GM18868 (cell line): Measurements from ENCODE around the gene STARD13.

Experiments used
- ATAC-seq: cut with Tn5 transposase; IDR thresholded peaks from one replicate; pipeline ENCODE4 v1.9.1; 2021; ENCODE audit warnings: mild to moderate bottlenecking, moderate library complexity; ENCODE audit not compliant: unreplicated experiment

Gene STARD13

GRCh38 chr13:33229446-33230177 lies 55.9 kb downstream of the STARD13 start:
- ATAC-seq = no peak

DNA sequence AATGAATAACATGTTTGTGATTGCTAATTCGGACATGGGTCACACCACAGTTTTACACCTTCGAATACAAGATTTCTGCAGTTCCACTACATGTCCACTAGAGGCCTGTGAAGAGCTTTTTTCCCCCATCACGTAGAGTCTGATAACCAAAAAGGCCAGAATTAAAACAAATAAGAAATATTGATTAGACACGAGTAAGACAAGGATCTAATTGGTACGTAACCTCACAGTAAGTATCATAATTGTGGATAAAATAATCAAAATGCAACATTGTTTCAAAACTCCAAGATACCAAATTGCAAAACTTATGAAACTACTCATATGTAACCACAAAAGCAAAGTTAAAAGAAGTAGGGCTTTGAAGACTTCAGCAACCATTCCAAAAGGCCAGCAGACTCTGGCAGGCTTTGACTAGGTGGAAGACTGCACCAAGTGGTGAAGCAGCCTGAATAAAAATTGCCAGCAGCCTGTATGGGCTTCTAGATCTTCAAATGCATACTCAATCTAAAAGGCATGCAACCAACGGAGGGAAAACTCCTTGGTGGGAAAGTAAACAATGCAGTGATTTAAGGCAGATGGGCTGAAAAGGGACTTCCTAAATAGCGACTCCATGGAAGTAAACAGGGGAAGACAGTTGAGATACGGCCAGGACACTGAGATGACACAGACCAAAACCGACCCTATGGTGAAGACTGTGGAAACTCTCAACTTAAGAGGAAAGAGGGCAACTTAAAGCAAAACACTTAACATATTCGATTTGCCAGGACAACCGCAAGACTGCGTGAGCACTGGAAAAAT lies 56.7 kb downstream of the STARD13 start:
- peak; percentile 74 for ATAC-seq

DNA sequence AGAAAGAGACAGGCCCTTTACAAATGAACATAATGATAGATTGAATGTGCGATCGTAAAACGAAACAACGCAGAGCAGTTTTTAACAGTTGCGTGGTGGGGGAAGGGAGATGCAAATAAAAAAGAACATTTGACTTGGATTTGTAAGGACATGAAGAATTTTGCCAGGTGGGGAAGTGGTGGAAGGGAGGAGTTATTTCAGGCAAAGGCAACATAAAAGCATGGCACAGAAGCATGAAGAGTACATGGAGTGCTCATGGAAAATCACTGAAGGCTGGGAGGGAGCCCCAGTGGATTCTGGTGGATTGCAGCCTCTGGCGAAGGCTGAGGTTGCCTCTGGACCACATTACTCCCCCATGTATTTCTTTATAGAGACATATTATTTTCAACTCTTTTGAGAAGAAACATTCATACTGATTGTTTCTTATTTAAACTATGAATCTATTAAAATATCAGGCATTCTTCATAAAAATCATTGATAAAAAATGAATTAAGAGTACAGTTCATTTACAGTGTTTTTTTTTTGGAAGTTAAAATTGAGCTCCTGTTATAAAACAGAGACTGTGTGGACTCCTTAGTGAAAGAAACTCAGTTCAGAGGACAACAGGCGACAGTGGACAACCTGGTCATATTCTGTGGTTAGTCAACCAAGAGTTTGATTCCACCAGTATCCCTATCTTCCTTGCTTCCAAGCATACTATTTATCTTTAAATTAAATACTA lies 57.5 kb downstream of the STARD13 start:
- no peak for ATAC-seq

- no peak for ATAC-seq
These were observed 60.9 kb downstream of the STARD13 start for GRCh38 chr13:33224686-33225085.

DNA sequence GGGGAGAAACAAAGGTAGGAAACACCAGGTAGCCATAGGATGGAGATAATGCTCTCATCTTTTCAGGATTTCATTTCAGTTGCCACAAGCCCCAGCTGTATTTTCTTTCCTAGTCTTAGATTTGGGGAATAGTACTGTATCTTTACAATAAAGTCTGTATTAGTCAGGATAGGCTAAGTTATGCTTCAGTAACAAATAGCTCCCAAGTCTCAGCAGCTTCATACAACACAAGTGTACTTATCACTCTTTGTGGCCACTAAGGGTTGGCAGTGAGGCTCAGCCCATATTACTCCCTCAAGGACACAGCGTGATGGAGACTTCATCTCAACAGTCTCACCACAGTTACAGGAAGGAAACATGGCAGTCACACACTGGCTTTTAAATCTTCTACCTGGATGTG lies 61.4 kb downstream of the STARD13 start:
- ATAC-seq = no peak

GRCh38 chr13:33219926-33220325 lies 65.6 kb downstream of the STARD13 start:
- no peak for ATAC-seq

- ATAC-seq = no peak
These were observed 67.1 kb downstream of the STARD13 start for GRCh38 chr13:33218426-33218825.

- ATAC-seq = no peak
These were observed 67.5 kb downstream of the STARD13 start for GRCh38 chr13:33218020-33218419.

- ATAC-seq = no peak
These were observed 68.3 kb downstream of the STARD13 start for GRCh38 chr13:33217256-33217655.

GRCh38 chr13:33213797-33214196 lies 71.8 kb downstream of the STARD13 start:
- ATAC-seq = no peak

GRCh38 chr13:33213024-33213768 lies 72.4 kb downstream of the STARD13 start:
- no peak for ATAC-seq

GRCh38 chr13:33212396-33212795 lies 73.2 kb downstream of the STARD13 start:
- ATAC-seq = no peak

DNA sequence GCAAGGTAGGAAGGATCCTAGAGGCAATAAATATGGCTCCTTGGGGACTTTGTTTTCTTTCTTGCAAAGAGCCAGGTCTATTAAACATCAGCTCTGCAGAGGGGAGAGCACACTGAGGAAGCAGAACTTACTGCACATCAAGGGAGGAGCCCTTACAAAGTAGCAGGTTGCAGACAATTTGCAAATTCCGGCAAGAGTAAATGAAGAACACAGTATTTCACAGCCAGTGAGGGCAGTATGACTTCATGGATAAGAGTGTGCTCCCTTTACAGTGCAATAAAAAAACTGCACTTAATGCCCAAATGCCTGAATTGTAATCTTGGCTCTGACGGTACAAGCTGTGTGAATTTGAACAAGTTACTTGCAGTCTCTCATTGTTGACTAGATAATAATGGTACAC lies 75.5 kb downstream of the STARD13 start:
- no peak for ATAC-seq

- ATAC-seq = no peak
These were observed 77.0 kb downstream of the STARD13 start for GRCh38 chr13:33208290-33209220.

GRCh38 chr13:33207615-33207961 lies 78.0 kb downstream of the STARD13 start:
- peak; percentile 29 for ATAC-seq

DNA sequence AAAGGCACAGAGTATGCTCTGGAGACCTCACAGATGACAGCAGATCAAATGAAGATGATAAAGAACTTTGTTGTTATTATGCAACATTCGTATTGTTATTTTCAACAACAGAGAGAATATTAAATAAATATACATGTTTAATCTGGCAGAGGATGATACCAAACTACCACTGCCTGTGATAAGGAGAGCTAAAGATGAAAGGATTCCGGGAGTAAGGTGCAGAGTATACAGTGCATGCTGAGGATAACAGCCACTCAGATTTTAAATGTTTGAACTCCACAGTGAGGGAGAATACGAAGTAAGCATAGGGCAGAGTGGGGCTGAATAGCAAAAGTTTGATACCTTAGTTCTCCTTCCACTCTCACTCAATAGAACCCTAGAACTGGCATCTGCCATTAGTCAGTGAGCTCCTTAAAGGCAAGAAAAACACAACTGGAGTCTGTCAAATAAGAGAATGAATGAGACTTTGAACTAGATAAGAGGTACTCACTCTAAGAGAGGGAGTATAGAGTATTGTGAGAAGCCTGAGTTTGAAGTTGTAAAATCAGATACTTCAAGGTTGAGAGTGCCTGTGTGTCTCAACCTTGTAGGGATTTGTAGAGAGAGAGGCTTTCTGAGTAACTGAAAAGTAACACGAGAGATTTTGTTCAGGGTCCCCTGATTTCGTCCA lies 78.5 kb downstream of the STARD13 start:
- no peak for ATAC-seq

- no peak for ATAC-seq
These were observed 79.1 kb downstream of the STARD13 start for GRCh38 chr13:33206425-33206824.

DNA sequence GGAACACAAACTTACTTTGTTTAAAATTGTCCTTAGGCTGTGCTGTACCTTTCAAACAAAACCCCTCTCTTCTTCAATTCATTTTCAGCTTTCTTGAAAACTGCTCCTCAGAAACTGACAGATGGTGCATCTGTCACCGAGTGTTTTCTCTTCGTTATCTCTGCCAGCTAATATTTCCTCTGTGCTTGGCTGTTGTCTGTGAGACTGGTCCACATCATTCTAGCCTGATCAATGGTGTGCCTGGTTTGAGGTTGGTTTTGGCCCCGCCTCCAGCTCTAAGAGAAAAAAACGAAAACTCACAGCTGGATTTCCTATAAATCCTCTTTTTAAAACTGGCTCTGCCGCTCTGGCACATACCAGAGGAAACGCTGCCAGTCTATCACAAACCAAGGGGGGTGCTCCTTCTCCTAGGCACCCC lies 79.7 kb downstream of the STARD13 start:
- ATAC-seq = peak; percentile 45

DNA sequence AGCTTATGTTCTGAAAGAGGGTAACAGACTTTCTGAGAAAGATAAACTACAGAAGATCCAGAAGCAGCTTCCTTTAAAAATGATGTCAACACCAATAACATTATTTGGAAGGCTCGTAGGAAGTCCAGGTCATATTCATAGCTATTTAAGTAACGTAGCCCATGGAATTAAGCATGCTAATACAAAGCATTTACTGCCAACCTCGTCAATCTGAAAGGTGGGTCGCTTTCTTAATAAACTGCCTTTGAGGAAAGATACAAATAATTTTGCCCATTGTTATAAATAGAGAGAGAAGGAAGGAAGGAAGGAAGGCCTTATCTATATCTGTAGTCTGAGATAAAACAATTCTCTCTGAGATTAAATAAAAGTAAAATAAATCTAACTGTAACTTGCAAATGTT lies 80.3 kb downstream of the STARD13 start:
- ATAC-seq = no peak
